Measurements from ENCODE around the gene SP5.
"Not testable (repeated sequence)": the region's sequence is repeated elsewhere in the genome, so short reads cannot be mapped to it uniquely, and the experiment has no call there.

The SP5 gene

GRCh38 chr2:170715062-170715931, at the start of gene SP5:
Gene SP5, plus strand, starts transcription at chr2:170715337. Its CDS starts 176 bp downstream, at chr2:170715513.
- DNase-seq (ENCODE audit: low spot score), result no peak

- DNase-seq (ENCODE audit: low spot score), result no peak
These were observed 49.4 kb upstream of the SP5 start for GRCh38 chr2:170665743-170666142.

GRCh38 chr2:170669909-170670308, 45.2 kb upstream of the SP5 start:
- DNase-seq (ENCODE audit: low spot score), result no peak

- no peak for DNase-seq (ENCODE audit: low spot score)
These were observed 44.5 kb upstream of the SP5 start for GRCh38 chr2:170670651-170671050.

DNA sequence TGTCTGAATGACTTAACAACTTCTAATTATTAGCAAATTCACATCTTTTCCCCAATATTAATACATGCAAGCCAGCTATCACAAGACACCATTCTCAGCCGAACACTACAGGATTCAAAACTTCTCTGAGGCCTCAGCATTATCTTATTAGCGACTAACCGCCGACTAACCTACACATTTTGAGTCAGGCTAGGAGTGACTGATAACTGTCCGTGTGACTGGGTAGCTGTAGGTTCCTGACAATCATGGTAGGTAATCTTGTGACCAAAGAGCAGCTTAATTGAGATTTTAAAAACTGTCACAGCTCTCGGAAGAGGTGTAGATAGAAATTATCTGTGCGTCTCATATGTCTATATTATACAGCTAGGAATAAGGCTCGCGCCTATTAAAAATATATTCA, 44.1 kb upstream of the SP5 start:
- no peak for DNase-seq (ENCODE audit: low spot score)

DNA sequence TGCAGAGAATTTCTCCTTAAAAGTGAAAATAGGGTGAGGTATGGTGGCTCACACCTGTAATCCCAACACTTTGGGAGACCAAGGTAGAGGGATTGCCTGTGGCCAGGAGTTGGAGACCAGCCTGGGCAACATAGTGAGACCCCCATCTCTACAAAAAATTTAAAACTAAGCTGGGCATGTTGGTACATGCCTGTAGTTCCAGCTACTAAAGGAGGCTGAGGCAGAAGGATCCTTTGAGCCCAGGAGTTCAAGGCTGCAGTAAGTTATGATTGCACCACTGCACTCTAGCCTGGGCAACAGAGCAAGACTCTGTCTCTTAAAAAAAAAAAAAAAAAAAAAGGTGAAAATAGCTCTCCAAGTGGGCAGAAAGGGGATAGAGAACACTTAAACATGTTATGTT, 40.9 kb upstream of the SP5 start:
- DNase-seq (ENCODE audit: low spot score), result not testable (repeated sequence)

DNA sequence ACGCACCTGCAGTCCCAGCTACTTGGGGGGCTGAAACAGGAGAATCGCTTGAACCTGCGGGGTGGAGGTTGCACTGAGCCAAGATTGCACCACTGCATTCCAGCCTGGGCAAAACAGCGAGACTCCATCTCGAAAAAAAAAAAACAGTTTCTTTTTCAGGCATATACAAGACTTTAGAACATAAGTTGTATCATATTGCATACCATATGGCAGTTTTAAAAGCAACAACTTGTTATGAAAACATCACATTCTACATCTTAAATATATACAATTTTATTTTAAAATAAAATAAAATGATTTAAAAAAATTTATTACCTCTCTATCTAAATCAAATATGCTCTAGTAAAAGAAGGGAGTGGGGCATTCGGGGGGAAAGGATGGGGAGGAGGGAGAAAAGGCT, 39.4 kb upstream of the SP5 start:
- DNase-seq (ENCODE audit: low spot score), result no peak

DNA sequence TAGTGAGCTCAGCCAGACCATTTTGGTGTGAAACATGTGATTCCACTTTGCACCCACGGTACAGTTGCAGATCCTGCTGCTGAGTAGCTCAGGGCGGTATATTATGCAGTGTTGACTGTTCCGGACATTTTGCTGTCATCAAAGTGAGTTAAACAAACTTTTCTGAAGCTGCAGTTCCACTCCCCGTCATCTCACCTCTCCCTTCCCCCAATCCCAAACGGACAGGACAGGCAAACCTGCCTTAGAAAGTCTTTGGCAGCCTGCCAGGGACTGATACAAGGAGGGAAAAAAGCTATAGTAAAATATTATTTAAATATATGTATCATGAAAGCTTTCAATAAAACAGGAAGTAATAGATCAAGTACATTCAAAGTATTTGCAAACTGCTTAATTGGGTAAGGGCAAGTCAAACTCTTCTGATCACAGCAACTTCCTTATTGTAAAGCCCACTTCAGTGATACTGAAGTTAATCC, 35.5 kb upstream of the SP5 start:
- DNase-seq (ENCODE audit: low spot score), result no peak

GRCh38 chr2:170680172-170680941, 34.8 kb upstream of the SP5 start:
- no peak for DNase-seq (ENCODE audit: low spot score)

DNA sequence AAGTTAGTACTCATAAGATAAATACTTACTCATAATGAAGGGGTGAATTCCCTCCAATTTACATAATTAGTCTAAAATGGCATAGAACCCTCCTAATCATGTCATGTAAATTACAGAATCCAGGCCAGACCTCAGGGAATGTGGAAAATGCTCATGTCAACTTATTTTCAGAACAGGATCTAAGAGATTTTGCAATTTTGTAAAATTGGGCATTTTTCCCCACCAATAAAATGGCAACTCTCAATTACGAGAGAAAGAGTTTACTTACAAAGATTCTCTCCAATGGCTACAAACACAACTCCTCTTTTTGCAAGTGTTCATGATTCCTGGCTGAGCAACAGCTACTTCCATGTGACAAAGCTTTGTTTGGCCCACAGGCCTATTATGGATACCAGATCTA, 33.8 kb upstream of the SP5 start:
- no peak for DNase-seq (ENCODE audit: low spot score)

GRCh38 chr2:170685591-170685990, 29.5 kb upstream of the SP5 start:
- DNase-seq (ENCODE audit: low spot score), result no peak

DNA sequence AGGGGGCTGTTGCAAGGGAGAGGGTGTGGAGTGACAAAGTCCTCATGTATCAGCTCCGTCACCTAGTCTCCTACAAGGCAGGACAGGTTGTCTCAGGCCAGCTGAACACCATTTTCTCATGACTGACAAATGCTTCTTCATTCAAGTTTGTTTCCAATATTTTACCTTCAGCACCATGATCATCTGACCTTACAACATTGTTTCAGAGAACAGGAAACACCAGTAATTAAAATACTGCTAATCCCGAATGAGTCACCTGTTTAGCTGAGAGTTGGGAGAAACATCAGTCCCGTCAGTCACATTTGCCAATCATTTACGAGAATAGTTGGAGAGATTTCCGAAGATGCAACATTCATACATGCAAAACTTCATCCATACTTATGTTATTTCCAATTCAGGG, 25.7 kb upstream of the SP5 start:
- DNase-seq (ENCODE audit: low spot score), result no peak

- DNase-seq (ENCODE audit: low spot score), result no peak
These were observed 24.5 kb upstream of the SP5 start for GRCh38 chr2:170690640-170691039.

DNA sequence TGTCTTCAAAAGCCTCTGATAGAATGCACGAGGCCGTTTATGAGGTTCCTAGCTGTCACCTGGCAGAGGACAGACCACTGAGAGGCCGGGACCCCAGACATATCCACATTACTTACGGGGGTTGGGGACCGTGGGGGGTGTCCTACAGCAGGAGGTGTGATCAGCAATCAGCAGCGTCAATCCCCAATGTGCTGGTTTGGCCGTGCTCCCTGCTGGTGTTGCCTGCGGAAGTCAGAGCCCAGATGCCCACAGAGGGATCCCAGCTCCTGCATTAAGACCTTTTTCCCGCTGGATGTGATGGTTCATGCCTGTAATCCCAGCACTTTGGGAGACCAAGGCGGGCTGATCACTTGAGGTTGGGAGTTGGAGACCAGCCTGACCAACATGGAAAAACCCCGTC, 20.8 kb upstream of the SP5 start:
- DNase-seq (ENCODE audit: low spot score), result no peak

- no peak for DNase-seq (ENCODE audit: low spot score)
These were observed 19.4 kb upstream of the SP5 start for GRCh38 chr2:170695521-170696410.

- DNase-seq (ENCODE audit: low spot score), result no peak
These were observed 18.2 kb upstream of the SP5 start for GRCh38 chr2:170696948-170697347.

DNA sequence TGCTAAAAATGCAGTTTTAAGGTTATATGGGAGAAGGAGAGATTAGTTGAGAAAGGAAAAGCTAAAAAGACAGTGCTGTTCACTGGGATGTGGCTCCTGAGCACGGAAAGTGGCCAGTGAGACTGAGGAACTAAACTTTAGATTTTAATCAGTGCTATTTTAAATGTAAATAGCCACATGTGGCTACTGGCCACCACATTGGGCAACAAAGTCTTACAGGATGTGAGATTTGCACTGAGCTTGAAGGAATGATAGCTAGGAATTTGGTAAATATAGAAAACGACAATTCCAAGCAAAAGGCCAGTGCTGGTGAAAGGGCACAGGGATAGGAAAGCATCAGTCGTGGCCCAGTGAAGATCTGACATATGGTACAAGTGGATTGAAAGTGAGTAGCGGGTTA, 14.1 kb upstream of the SP5 start:
- no peak for DNase-seq (ENCODE audit: low spot score)

DNA sequence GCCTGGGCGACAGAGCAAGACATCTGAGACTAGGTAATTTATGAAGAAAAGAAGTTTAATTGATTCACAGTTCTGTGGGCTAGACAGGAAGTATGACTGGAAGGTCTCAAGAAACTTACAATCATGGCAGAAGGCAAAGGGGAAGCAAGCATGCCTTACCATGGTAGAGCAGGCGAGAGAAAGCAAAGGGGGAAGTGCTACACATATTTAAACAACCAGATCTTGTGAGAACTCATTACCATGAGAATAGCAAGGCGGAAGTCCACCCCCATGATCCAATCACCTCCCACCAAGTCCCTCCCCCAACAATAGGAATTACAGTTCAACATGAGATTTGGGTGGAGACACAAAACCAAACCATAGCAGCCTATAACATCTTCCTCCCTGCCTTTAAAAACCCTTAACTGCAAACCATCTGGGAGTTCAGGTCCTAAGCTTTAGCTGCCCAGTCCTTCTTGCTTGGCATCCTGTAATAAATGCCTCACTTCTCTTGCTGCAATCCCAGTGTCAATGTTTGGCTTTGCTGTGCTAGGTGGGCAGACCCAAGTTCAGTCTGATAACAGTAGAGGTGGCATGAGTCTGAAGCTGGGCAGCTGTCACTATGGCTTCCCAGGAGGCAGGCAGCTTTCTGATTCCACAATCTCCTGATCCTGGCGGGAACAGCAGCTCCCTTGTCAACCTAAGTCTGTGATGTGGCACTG, 11.2 kb upstream of the SP5 start:
- no peak for DNase-seq (ENCODE audit: low spot score)

DNA sequence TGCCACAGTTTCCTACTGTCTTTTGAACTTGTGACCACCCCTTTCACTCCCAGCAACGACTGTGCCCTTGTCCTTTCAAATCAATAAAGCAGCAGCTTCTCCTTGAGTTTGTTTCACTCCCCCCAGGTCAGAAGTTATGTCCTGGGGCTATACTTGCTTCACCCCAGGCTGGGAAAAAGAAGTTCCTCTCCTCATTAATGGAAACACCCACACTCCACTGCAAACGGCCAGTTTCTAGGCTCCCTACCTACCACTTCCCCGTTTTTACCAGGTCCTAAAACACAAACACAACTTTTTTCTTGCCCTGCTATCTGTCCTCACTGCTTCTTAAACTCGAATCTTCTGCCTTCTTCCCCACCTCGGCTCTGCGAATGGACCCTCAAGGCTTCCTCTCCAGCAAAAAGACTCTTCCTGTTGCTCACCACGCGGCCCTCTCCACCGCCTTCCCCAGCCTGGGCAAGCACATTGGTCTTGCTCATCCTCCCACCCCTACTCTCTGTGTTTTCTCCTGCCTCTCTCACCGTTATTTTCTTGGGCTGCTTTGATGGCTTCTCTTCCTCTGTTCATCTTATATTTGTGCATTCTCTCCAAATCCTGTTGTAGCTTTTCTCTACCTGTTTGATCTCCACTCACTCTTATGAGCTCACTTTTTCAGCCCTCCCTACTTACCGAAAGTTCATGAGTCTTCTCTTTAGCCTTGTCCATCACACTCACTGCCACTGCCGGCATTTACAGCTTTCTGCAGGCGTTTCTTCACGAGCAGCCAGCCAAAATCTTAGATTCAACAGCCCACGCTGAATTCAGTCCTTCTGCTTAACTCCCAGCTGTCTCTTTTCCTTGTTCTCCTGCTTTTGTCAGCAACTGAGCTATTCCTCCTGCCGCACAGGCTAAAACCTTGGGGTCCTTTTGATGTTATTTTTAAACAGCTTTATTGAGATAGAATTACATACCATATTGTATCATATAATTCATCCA, 7.0 kb upstream of the SP5 start:
- DNase-seq (ENCODE audit: low spot score), result no peak

- no peak for DNase-seq (ENCODE audit: low spot score)
These were observed 4.5 kb upstream of the SP5 start for GRCh38 chr2:170710609-170710979.
